Measurements from ENCODE around the gene COL21A1.

DNA sequence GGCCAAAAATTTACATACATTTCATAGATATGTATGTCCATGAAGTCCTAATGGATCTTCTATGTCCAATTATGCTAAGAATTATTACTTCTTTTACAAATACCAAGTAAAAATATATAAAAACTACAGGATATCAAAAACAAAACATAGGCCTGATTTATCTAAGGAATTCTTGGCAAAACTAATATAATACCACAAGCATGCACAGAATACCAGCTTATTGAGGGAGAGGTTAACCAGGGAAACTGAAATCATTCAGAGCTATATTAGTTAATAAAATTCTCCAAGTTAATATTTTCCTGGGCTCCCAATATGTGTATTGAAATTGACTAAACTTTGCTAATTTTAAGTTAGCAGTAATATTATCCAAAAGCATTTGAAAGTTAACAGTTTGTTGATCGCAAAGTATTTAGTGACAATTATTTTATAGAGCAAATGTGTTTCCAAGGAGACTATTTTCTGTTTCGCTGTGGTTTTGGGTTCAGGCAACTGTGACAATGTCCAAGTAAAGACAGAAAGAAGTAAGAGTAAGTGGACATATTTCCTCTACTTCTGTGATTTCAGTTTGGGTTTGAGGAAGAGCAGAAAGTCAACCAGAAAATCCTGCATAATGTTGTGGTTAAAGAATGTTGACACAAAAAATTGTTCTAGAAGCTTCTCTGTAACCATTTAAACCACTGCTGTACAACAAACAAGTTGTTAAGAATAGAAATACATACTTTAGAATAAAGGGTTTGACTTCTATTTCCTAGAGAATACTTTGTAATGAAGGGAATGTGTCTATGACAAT is 167.4 kb downstream of the COL21A1 start:
- TF ChIP-seq, protein P1, sequence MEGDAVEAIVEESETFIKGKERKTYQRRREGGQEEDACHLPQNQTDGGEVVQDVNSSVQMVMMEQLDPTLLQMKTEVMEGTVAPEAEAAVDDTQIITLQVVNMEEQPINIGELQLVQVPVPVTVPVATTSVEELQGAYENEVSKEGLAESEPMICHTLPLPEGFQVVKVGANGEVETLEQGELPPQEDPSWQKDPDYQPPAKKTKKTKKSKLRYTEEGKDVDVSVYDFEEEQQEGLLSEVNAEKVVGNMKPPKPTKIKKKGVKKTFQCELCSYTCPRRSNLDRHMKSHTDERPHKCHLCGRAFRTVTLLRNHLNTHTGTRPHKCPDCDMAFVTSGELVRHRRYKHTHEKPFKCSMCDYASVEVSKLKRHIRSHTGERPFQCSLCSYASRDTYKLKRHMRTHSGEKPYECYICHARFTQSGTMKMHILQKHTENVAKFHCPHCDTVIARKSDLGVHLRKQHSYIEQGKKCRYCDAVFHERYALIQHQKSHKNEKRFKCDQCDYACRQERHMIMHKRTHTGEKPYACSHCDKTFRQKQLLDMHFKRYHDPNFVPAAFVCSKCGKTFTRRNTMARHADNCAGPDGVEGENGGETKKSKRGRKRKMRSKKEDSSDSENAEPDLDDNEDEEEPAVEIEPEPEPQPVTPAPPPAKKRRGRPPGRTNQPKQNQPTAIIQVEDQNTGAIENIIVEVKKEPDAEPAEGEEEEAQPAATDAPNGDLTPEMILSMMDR (IDR thresholded peaks at IDR 0.05; ENCODE audit: insufficient read depth, low read depth, low read length), result no peak
- TF ChIP-seq EZH2 (IDR thresholded peaks at IDR 0.05; ENCODE audit: insufficient read depth, low read length), result no peak
